Measurements from ENCODE around the gene DPYD. TPM values are rescaled to one million over a fixed set of nuclear protein-coding genes. Genes with fewer than 3 reads are reported as not detected.

Gene DPYD
- total RNA-seq, 1 experiment from 2014 or later: 12.8 TPM

DNA sequence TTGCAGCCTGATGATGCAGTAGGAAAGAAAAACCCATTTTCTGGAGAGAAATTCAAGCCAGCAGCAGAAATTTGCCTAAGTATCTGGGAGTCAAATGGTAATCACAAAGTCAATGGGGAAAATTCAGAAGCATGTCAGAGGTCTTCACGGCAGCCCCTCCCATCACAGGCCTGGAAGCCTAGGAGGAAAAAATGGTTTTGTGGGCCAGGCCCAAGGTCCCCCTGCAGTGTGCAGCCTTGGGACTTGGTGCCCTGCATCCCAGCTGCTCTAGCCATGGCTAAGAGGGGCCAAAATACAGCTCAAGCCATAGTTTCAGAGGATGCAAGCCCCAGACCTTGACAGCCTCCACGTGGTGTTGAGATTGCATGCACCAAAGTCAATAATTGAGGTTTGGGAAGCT is 864.4 kb downstream of the DPYD start:
- H3K79me2 ChIP-seq (ENCODE audit: low read length): no peaks in the 10 kb centered on the region
- no peaks in the 10 kb centered on the region for H4K20me1 ChIP-seq (ENCODE audit: low read length)
- no peaks in the 10 kb centered on the region for H3K27me3 ChIP-seq (ENCODE audit: low read length)
- no peak overlapping the region for H2AFZ ChIP-seq (ENCODE audit: low read length)
- no peak for DNase-seq
- H3K4me1 ChIP-seq (ENCODE audit: insufficient read depth, low read length): no peaks in the 10 kb centered on the region
- ATAC-seq: no peak
- no peaks in the 10 kb centered on the region for H3F3A ChIP-seq (ENCODE audit: low read length, unreplicated experiment)
- no peak overlapping the region for H3K27ac ChIP-seq (ENCODE audit: low read length)
- no peak overlapping the region for H3K9ac ChIP-seq (ENCODE audit: low read length)
- ChIA-PET CTCF (no interaction called here), POLR2A (ENCODE audit: unreplicated experiment) (no interaction called here)
- no peak for TF ChIP-seq EZH2 (IDR thresholded peaks at IDR 0.05; ENCODE audit: low read length, unreplicated experiment)
- TF ChIP-seq, protein P1, sequence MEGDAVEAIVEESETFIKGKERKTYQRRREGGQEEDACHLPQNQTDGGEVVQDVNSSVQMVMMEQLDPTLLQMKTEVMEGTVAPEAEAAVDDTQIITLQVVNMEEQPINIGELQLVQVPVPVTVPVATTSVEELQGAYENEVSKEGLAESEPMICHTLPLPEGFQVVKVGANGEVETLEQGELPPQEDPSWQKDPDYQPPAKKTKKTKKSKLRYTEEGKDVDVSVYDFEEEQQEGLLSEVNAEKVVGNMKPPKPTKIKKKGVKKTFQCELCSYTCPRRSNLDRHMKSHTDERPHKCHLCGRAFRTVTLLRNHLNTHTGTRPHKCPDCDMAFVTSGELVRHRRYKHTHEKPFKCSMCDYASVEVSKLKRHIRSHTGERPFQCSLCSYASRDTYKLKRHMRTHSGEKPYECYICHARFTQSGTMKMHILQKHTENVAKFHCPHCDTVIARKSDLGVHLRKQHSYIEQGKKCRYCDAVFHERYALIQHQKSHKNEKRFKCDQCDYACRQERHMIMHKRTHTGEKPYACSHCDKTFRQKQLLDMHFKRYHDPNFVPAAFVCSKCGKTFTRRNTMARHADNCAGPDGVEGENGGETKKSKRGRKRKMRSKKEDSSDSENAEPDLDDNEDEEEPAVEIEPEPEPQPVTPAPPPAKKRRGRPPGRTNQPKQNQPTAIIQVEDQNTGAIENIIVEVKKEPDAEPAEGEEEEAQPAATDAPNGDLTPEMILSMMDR (conservative IDR thresholded peaks at IDR 0.05; ENCODE audit: low read depth, low read length): no peak
- no peak for TF ChIP-seq EZH2phosphoT487 (IDR thresholded peaks at IDR 0.05; ENCODE audit: borderline replicate concordance, low read length)
- no peak overlapping the region for H3K4me2 ChIP-seq (ENCODE audit: low read length)
- BruUV-seq (replicated peaks): no TSS peak
- no peaks in the 10 kb centered on the region for H3K9me2 ChIP-seq (replicated peaks; ENCODE audit: low read length)
- no peak overlapping the region for H3K4me3 ChIP-seq (ENCODE audit: low read length)
- H3K36me3 ChIP-seq (ENCODE audit: low read depth, low read length): no peaks in the 10 kb centered on the region
- 0 out of 2 replicates have a peak, but pooled peaks cover 5% of the 10 kb centered on the region for H3K9me3 ChIP-seq (ENCODE audit: low read length)
- intact Hi-C loops (cut with micrococcal nuclease): no loop called here

DNA sequence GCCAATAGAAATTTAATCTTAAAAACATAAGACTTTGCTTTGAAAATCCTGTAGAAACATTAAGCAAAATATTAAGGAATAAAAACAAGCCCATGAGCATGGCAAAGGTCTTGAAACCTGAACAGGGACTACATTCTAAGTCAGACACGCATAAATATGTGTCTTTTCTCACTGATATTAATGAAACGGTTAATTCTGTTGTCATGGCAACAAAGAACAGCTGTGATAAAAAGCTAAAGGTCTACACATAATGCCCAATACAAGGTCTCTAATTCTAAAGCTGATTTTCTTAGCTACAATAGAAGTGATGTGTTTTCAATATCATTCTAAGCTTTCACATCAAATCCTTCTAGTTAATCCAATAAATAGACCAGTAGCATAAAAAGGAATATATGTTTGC is 867.6 kb downstream of the DPYD start:
- Histone ChIP-seq H3K9ac (ENCODE audit: low read length) (no peak overlapping the region), H3K27ac (ENCODE audit: low read length) (no peak overlapping the region), H2AFZ (ENCODE audit: low read length) (no peak overlapping the region), H3K79me2 (ENCODE audit: low read length) (no peaks in the 10 kb centered on the region), H4K20me1 (ENCODE audit: low read length) (no peaks in the 10 kb centered on the region), H3K9me3 (ENCODE audit: low read length) (0 out of 2 replicates have a peak, but pooled peaks cover 5% of the 10 kb centered on the region), H3K4me3 (ENCODE audit: low read length) (no peak overlapping the region), H3F3A (ENCODE audit: low read length, unreplicated experiment) (no peaks in the 10 kb centered on the region), H3K9me2 (replicated peaks; ENCODE audit: low read length) (no peaks in the 10 kb centered on the region), H3K4me2 (ENCODE audit: low read length) (no peak overlapping the region), H3K27me3 (ENCODE audit: low read length) (no peaks in the 10 kb centered on the region), H3K4me1 (ENCODE audit: insufficient read depth, low read length) (no peaks in the 10 kb centered on the region), H3K36me3 (ENCODE audit: low read depth, low read length) (no peaks in the 10 kb centered on the region)
- ChIA-PET POLR2A (ENCODE audit: unreplicated experiment) (no interaction called here), CTCF (no interaction called here)
- DNase-seq (no peak), ATAC-seq (no peak)
- no TSS peak for BruUV-seq (replicated peaks)
- TF ChIP-seq EZH2 (IDR thresholded peaks at IDR 0.05; ENCODE audit: low read length, unreplicated experiment) (no peak), EZH2phosphoT487 (IDR thresholded peaks at IDR 0.05; ENCODE audit: borderline replicate concordance, low read length) (no peak)
- intact Hi-C loops (cut with micrococcal nuclease): loop anchor here (2.0 kb wide), 1 partner anchor 86 kb away; no protein-coding TSS in a partner anchor

DNA sequence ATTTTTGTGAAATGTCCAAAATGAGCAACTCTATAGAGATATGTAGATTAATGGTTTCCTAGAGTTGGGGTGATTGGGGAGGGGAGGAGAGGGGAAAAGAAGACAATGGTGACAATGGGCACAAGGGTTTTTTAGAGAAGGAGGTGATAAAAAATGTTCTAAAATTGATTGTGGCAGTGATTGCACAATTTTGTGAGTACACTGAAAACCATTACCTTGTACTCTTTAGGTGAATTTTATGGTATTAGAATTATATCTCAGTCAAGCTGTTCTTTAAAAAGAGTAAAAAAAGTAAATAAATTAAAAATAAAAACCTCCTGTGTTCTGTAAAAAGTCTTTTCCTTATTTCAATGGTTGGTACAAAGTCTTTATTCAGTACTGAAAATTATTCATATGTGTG is 869.0 kb downstream of the DPYD start:
- no TSS peak for BruUV-seq (replicated peaks)
- POLR2A ChIA-PET (ENCODE audit: unreplicated experiment): no interaction called here
- H3K4me2 ChIP-seq (ENCODE audit: low read length): no peak overlapping the region
- CTCF ChIA-PET: no interaction called here
- ATAC-seq (no peak), DNase-seq (no peak)
- no peaks in the 10 kb centered on the region for H3K27me3 ChIP-seq (ENCODE audit: low read length)
- no peaks in the 10 kb centered on the region for H3K79me2 ChIP-seq (ENCODE audit: low read length)
- H4K20me1 ChIP-seq (ENCODE audit: low read length): no peaks in the 10 kb centered on the region
- H3K9ac ChIP-seq (ENCODE audit: low read length): no peak overlapping the region
- 0 out of 2 replicates have a peak, but pooled peaks cover 2% of the 10 kb centered on the region for H3K9me3 ChIP-seq (ENCODE audit: low read length)
- H3F3A ChIP-seq (ENCODE audit: low read length, unreplicated experiment): no peaks in the 10 kb centered on the region
- no peaks in the 10 kb centered on the region for H3K4me1 ChIP-seq (ENCODE audit: insufficient read depth, low read length)
- TF ChIP-seq EZH2 (IDR thresholded peaks at IDR 0.05; ENCODE audit: low read length, unreplicated experiment) (no peak), EZH2phosphoT487 (IDR thresholded peaks at IDR 0.05; ENCODE audit: borderline replicate concordance, low read length) (no peak)
- TF ChIP-seq, protein P1 (conservative IDR thresholded peaks at IDR 0.05; ENCODE audit: low read depth, low read length): no peak
- intact Hi-C loops (cut with micrococcal nuclease): loop anchor here (2.0 kb wide), 1 partner anchor 87 kb away; no protein-coding TSS in a partner anchor
- no peaks in the 10 kb centered on the region for H3K36me3 ChIP-seq (ENCODE audit: low read depth, low read length)
- no peaks in the 10 kb centered on the region for H3K9me2 ChIP-seq (replicated peaks; ENCODE audit: low read length)
- no peak overlapping the region for H2AFZ ChIP-seq (ENCODE audit: low read length)
- H3K4me3 ChIP-seq (ENCODE audit: low read length): no peak overlapping the region
- H3K27ac ChIP-seq (ENCODE audit: low read length): no peak overlapping the region

All from PC-3 (cell line).